HG03095 (cell line): ENCODE data around the gene LDLRAD3.

Experiments used
- ATAC-seq: cut with Tn5 transposase; IDR thresholded peaks from one replicate; pipeline ENCODE4 v1.9.1; 2021; ENCODE audit warnings: moderate library complexity; ENCODE audit not compliant: unreplicated experiment

Gene LDLRAD3

DNA sequence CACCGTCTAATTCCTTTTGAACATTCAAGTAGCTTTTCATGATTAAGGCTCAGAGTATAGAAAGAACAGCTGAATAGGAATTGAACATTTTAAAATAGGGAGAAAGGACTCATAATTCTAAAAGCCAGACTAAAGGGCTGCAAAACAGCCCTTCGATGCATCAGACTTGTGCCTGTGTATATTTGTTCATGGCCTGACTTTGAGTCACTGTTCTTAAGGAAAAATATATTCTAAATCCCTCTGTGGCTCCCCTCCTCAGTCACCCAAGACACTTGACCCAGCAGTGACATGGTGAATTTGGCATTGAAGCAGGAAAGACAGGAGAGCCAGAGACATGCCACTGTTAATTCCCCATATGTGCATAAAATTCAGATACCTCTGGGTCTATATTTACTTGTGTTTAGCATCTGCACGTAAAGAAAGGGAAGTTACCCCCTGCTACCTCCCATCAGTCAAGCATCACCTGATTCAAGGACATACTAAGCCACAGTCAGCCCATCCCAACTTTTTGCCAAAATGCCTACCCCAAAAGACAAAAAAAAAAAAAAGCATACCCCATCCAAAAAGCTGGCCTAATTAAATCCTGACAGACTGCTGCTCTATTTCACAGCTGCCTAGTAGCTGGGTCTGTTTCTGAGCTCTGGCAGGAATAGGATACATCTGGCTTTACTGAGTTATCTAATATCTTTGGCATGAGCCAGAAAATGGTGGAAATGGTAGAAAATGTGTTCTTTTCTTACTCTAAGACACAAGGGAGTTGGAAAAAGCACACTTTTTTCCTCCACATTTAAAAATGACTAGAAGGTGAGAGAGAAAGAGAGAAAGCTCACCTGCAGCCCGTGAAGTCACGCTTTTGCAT is 251.9 kb downstream of the LDLRAD3 start:
- ATAC-seq: no peak

DNA sequence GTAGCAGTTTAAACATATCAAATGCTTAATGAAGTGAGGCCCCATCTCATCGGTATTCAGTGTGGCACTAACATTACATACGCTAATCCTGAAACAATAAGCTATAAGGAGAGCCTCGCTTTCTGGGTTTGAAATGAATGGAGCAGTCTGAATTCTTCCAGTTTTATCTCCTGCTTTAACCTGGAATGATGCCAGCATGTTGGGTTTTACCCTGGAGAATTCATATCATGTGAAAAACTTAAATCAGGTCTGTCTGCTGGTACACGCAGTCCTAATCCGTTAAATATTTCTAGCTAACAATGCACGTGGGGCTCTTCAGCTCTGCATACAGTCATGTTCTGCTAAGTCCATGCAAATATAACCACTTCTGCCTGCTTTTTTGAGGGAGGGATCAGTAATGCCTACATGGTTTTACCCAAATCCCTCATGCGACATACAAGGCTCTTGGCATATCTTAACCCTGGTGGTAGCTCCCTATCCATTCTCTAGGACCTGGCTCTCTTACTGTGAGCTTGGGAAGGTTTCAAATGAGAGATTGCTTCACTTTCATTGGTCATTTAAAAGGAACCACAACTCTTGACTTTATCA is 252.6 kb downstream of the LDLRAD3 start:
- ATAC-seq: no peak

DNA sequence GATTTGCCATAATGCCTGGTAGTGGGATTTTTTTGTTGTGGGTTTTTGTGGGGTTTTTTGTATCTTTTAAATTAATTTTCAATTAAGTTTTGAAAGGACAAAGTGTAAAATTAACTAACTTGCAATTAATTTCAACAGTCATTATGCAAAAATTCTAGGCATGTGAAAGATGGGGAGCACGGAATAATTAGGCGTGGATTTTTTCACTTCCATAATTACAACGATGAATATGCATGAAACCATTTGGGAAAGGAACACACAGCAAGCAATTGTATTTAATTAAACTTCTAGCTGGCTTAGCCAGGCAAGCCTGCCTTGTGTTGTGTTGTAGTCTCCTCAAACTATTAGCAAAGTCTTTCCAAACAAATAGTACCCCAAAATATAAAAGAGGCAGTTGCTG is 257.5 kb downstream of the LDLRAD3 start:
- no peak for ATAC-seq

DNA sequence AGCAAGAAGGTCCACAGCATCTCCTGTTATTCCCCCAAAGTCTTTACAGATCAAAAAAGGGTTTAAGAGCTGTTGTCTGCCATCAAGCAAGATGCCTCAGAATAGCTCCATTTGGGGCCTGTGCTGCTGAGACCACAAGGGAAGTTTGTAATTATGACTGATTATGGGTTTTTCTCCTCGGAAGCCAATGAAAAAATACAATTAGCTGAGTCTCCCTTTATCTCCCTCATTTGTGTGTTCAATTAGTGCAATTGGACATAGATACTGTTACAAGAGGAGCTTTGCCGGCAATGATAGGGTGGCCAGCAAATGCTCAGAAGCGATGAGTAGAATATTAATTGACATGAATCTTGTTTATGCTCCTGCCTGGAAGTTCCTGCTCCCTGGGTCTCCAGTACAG is 261.7 kb downstream of the LDLRAD3 start:
- no peak for ATAC-seq

DNA sequence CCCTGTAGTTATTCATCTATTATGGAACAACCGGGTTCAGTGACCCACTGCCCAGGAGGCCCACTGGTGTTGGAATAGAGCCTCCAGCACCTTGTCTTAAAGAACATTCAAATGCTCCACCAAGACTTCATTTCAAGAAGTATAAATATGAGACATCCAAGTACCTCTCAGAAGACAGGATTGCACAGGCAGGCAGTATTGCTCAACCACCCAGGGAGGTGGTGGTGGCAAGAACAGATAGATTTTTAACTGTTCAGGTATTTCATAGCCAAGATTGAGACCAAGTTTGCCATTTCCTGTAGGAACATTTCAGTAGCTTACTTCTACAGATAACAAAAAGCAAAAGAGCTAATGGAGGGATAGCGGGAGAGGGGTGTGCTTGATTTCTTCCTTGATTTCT is 266.7 kb downstream of the LDLRAD3 start:
- ATAC-seq: no peak

DNA sequence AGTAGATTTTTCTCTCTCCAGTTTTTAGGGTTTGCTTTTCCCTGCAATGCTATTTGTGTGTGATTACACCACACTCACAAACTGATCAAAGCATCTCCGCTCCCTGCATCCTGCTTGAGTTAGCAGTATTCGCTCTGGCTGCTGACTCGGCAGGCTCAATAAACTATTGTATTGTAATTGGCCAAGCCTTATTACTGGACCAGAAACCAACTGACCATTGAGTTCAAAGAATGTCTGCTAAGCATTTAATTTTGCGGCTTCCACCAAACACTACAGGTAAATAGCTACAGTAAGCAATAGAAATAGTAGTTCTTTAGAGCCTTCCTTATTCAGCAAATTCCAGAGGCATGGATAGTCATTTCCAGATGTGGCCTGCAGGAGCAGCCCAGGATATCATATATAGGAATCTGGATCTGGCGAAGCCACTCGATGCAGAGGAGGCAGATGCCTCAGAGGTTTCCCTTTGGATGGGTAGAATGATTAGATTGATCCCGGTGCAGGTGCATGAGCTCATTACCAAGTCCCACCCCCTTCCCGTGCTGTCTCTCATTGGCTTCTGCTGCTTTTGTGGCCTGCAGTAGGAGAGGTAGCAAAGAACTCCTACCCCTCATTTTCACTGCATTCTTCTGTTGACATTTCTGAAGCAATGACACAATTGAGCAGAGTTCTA is 268.0 kb downstream of the LDLRAD3 start:
- no peak for ATAC-seq

DNA sequence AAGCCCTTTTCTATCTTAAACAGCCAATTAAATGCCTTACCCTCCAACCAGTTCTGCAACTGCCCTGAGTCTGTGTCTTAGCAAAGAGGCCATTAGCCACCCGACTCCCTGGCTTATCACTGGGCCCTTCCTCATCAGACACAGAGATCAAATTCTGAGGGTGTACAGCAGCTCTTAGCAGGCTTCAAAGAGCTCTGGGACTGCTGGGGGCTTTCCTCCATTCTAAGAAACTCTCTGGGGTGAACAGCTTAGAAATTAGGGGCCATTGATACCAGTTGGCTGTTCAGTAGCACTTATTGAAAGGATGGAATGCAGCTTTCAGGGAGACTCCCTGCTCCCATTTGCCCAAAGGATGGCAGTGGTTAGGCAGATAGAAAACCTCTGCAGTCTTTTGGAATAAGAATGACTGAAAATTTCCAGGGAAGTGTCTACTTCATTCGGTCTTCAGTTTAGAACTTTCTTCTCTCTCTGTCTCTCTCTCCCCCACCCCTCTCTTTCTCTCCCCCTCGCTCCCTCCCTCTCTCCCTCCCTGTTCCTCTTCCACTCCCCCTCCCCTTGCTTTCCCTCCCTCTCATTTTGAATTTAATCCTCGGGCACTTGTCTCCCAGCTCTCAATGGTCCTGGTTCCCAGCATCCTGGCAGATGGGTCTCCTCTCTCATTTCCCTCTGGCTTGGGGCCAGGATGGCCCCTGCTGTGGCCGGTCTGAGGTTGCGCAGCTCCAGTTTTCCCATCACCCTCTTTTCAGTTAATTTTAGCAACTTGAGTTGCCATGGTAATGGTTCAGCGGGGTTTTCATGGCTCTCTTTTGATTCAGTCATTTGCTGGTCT is 268.9 kb downstream of the LDLRAD3 start:
- no peak for ATAC-seq

DNA sequence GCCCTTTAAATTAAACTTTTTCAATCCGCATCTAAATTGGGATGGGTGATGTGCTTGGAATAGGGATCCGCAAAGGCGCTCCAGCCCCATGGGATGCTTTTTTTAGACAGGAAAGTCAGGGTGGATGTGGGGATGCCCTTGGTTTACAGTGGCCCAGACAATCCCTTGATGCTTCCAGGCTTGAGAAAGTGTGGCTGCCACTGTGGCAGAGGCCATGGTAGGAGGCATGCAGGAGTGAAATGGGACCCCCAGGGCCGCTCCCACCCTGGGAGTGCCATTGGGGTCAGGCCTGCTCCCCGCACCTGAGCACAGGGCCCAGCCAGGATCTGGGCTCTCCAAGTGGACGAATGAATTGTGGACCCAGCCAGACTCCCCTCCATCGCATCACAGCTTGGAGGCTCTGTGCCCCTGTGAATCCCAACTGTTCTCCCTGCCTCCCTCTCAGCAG is 269.6 kb downstream of the LDLRAD3 start:
- no peak for ATAC-seq

DNA sequence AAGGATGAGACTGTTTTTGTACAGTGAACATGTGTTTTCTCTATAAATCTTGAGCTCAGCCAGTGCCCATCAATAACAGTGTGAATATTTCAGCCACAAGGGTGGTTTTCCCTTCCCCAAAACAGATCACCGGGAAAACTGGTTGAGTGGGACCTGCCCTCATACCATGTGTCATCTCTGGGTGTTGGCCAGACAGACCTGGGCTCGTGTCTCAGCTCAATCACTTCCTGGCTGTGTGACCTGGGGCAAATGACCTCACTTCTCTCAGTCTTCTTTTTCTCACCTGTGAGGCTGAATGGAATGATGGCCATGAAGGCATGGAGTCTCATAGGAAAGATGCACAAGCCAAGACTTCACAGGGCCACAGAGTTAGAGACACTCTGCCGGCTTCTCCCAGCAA is 270.6 kb downstream of the LDLRAD3 start:
- ATAC-seq: no peak

DNA sequence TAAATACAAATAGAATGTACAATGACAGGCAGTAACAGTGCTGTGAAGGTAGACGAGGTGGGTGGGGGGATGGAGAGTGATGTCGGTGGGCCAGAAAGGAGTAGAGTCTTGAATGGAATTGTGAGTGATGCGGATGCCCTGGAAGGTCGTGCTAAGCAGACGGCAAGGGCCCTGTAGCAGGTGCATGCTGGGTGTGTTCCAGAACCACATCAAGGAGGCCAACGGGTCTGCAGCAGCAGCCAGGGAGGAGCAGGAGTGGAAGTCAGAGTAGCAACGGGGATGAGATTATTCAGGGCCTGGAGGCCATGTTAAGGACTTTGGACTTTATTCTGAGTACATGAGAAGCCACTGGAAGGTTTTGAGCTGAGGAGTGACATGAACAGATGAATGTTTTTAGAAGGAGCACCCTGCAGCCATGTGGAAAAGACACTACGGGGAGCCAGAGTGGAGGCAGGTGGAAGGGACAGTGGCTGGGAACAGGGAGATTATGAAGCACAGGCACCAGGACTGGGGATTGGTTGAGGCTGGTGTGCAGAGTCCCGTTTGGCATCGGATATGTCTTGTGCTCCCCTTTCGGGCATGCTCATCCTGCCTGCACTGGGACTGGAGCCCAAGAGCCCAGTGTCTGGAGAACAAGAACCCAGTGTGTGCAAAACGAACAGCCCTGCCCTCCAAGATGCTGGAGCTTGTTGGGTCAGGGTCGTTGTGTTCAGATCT is 271.3 kb downstream of the LDLRAD3 start:
- no peak for ATAC-seq

DNA sequence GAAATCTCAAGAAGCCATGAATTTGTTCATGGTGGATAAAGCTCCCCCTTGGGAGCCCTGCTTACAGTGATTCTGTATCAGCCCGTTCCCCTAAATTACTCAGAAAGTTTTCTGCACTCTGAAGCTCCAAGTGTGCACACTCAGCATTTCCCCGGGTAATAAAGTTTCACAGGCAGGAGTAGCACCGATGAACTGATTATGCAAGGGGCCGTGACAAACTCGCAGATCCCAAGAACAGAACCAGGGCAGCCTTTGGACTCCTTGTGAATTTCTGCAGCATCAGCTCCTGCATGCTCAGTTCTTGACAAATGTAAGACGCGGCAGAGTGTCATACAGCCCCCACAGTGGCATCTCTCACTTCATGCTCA is 271.8 kb downstream of the LDLRAD3 start:
- no peak for ATAC-seq

DNA sequence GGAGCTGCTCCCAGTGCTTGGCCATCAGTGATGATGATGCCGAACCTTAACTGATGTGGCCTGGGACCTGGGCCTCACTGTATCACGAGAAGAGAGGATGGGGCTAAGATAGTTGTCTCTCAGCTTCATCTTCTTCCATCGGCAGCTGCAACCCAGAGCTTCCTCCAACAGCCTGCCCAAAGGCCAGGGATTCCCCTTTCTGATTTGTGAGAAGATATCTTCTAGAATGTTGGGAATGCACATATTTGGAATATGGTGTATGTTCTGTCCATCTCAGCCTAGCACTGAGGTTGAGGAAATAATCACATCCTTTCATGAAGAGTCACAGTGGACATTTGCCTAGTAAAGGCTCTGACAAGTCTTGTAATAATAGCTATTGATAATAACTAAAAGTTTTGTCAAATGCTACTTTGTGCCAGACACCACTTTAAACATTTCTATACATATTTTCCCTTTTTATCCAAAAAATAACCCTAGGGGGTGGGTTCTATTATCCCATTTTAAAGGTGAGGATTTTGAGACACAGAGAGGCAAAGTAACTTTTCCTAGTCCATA is 272.3 kb downstream of the LDLRAD3 start:
- no peak for ATAC-seq

DNA sequence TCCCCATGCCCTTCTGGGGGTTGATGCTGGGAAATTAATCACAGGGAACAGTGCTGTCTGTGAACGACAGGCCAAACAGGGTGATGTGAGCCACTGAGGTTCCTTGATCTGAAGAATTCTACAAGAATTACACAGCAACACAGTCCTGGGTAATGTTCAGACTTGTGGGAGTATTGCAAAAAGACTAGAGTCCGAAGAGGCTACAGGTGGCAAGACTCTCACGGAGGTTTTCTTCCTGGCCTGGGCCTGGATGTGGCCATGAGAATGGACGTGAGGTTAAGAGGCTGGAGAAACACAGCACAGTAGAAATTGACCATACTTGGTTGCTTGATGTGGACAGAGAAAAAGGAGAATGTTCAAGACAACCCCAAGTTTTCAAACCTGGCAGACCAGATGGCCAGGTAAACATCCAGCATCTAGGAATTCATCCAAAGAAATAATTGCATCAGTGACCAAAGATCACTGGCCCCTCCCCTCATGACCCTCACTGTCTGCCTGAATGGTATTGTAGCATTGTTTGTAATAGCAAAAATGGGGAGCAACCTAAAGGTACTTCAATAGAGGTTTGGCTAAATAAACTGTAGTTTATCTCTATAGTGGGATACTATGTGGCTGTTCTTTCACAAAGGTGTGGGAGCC is 274.5 kb downstream of the LDLRAD3 start:
- no peak for ATAC-seq

DNA sequence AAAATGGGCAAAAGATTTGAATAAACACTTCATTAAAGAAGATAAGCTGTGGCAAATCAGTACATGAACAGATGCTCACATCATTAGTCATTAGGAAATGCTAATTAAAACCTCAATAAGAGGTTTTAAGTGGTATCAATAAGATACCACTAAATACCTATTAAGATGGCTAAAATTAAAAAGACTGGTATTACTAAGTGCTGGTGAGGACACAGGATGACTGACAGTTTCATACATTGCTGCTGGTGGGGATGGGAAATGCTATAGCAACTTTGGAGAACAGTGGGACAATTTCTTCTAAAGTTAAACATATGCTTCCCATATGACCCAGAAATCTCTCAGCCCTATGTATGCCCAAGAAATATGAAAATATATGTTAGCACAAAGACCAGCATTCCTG is 276.1 kb downstream of the LDLRAD3 start:
- no peak for ATAC-seq

DNA sequence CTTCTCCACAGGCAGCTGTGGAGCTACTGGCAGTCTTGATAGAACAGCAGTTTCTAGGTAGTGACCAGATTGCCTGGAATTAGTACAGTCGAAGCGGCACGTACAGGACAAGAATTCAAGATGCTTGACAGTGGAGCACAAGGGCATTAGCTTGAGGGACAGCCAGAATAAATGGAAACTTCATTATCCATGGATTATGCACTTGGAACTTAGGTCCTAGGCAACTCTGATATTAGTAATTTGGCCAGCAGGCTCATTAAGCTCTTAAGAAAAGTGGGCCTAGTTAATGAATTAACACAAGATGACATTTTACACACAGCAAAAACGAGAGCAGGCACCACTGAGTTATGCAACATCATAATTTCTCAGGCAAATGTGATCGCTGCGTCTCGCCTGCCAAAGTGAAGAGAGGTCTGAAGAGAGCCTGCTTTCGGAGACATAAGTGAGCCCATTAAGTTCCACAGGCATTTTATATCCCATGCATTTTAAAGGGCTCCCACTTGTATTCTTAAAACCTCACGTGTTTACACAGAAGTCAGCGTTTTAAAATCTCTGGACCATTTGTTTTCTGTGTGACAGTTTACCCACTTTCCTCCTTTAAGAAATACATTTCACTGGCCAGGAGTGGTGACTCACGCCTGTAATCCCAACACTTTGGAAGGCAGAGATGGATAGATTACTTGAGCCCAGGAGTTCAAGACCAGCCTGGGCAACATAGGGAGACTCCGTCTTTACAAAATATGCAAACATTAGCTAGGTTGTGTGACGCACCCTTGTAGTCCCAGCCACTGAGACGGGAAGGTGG is 279.2 kb downstream of the LDLRAD3 start:
- no peak for ATAC-seq

DNA sequence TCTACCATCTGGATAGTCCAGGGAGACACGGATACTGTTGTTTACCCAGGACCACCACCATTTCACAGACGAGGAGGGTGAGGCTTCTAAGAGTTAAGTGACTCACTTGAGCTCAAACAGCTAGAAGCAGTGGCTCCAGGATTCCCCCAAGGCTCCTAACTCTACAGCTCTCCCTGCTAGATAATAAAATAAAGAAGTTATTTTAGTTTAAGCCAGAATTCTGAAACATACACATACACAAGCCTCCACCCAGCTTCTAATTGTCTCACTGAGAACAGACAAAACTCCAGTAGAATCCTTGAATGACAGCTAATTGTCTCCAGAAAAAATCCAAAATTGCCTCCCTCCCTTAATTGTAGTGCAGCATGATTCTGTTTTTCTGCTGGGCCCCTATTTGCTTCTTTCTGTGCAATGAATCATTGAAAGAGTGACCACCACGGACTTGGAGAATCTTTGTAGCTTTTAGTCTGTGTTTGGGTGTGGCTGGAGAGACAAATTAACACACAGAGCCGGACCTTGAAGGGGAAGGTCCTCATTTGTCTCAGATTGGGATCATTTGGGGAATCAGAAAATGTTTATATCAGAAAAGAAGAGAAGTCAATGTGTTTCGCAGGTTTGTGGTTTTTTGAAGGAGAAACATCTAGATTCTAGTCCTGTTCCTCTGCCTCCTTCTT is 280.5 kb downstream of the LDLRAD3 start:
- ATAC-seq: no peak

DNA sequence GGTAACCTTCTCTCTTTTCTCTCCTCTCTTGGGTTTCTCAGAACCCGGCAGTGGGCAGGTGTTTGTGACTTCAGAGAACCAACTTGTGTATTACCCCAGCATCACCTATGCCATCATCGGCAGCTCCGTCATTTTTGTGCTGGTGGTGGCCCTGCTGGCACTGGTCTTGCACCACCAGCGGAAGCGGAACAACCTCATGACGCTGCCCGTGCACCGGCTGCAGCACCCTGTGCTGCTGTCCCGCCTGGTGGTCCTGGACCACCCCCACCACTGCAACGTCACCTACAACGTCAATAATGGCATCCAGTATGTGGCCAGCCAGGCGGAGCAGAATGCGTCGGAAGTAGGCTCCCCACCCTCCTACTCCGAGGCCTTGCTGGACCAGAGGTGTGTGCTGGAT is 283.2 kb downstream of the LDLRAD3 start:
- ATAC-seq: no peak

DNA sequence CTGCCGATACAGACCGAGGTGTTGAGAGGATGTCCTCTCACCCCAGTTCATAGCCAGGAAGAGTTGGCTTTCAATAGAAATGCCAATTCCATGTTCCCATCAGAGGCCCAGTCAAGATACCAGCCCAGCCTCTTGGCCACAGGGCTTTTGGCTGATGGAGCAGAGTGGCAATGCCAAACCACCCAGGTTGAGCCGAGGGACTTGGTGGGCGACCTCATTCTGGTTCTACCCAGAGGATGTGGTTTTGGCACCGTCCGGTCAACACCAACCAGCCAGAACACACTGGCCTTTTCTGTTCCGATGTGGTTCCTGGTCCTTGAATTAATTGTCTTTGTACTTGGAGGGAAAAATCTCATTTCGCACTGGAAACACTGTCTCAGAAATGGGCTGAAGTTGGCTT is 284.8 kb downstream of the LDLRAD3 start:
- no peak for ATAC-seq
